ENCODE data around the gene SOHLH1.

The SOHLH1 gene

GRCh38 chr9:135699440-135699839, at the start of gene SOHLH1:
Gene SOHLH1 (minus strand): TSS chr9:135699481. CDS start chr9:135699467, 14 bp downstream.
- no peak within 1 kb of the TSS for H3K27ac ChIP-seq (ENCODE audit: extremely low read depth, low read depth, low read length)
- no peaks in the 10 kb centered on the region for H3K36me3 ChIP-seq (ENCODE audit: control insufficient read depth in 2 of 2, insufficient read depth in 1 of 2, low read length in 2 of 2)
- CTCF ChIA-PET, result interaction anchor here (0.6 kb wide), 1 partner anchor 23 kb away, joined by 3 read pairs; no protein-coding TSS in a partner anchor
- POLR2A ChIA-PET, result no interaction called here
- H3K4me3 ChIP-seq (ENCODE audit: low read depth, low read length), result no peak within 1 kb of the TSS
- no peaks in the 10 kb centered on the region for H3K9me3 ChIP-seq (ENCODE audit: control insufficient read depth, insufficient read depth, low read depth, low read length)
- TF ChIP-seq ZFHX2 (tag by site-specific recombination; conservative IDR thresholded peaks at IDR 0.05), result peak; percentile 61
- no peak for TF ChIP-seq ZNF768 (tag by site-specific recombination; IDR thresholded peaks at IDR 0.05)
- no peaks in the 10 kb centered on the region for H3K4me1 ChIP-seq (ENCODE audit: control insufficient read depth, insufficient read depth, low read length)

- no peak overlapping the region for H3K4me3 ChIP-seq (ENCODE audit: low read depth, low read length)
- no peaks in the 10 kb centered on the region for H3K36me3 ChIP-seq (ENCODE audit: control insufficient read depth in 2 of 2, insufficient read depth in 1 of 2, low read length in 2 of 2)
- POLR2A ChIA-PET, result no interaction called here
- CTCF ChIA-PET, result no interaction called here
- H3K9me3 ChIP-seq (ENCODE audit: control insufficient read depth, insufficient read depth, low read depth, low read length), result no peaks in the 10 kb centered on the region
- H3K4me1 ChIP-seq (ENCODE audit: control insufficient read depth, insufficient read depth, low read length), result no peaks in the 10 kb centered on the region
- no peak for TF ChIP-seq ZNF174 (tag by site-specific recombination; IDR thresholded peaks at IDR 0.05)
- no peak for TF ChIP-seq ZNF398 (tag by site-specific recombination; IDR thresholded peaks at IDR 0.05)
- no peak for TF ChIP-seq ZNF510 (tag by site-specific recombination; IDR thresholded peaks at IDR 0.05; ENCODE audit: insufficient replicate concordance)
- TF ChIP-seq ZNF449 (tag by site-specific recombination; IDR thresholded peaks at IDR 0.05), result no peak
- no peak for TF ChIP-seq ZNF394 (tag by site-specific recombination; IDR thresholded peaks at IDR 0.05; ENCODE audit: borderline replicate concordance)
- TF ChIP-seq ZNF239 (tag by site-specific recombination; IDR thresholded peaks at IDR 0.05), result no peak
- no peak for TF ChIP-seq ZNF280D (tag by site-specific recombination; IDR thresholded peaks at IDR 0.05)
- TF ChIP-seq ZNF645 (tag by site-specific recombination; IDR thresholded peaks at IDR 0.05), result no peak
- no peak for TF ChIP-seq ZBTB17 (tag by site-specific recombination; IDR thresholded peaks at IDR 0.05)
- TF ChIP-seq ZNF777 (tag by site-specific recombination; IDR thresholded peaks at IDR 0.05; ENCODE audit: borderline replicate concordance), result no peak
- no peak for TF ChIP-seq PRDM10 (tag by site-specific recombination; IDR thresholded peaks at IDR 0.05)
- no peak for TF ChIP-seq ZNF571 (tag by site-specific recombination; IDR thresholded peaks at IDR 0.05)
- no peak for TF ChIP-seq PATZ1 (tag by site-specific recombination; IDR thresholded peaks at IDR 0.05)
- no peak overlapping the region for H3K27ac ChIP-seq (ENCODE audit: extremely low read depth, low read depth, low read length)
These were observed 49.4 kb upstream of the SOHLH1 start for GRCh38 chr9:135748676-135749075.
